ENCODE results near the gene SUV39H1.
A peak's percentile ranks its signal among the peaks of the same experiment; 100 is the strongest.

SUV39H1 gene

DNA sequence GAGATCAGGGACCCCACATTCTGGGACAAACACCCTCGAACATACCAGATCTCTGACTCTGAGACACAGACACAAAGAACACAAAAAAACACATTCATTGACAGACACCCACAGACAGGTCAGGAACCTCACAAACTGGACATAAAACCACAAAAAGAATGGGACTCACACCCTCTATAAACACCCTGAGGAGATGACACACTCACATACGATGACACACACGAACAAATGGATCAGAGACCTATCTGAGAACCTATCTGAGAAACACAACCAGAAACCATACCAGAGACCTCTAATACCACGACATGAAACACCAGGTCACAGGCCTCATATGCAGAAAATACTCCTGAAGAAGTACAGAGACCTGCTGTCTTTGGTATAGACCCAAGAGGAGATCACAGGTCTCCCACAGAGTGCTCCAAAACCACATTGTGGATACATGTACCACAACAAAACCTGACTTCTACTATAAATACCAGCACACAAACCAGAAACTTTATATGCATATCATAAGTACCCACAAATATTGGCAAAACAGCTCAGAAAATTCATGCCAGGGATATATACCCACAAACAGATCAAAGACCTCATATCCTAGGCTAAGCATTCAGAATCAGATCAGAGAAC, 19.5 kb downstream of the SUV39H1 start:
- H3K4me3 ChIP-seq (ENCODE audit: low read length): no peak overlapping the region
- TF ChIP-seq, protein P1, sequence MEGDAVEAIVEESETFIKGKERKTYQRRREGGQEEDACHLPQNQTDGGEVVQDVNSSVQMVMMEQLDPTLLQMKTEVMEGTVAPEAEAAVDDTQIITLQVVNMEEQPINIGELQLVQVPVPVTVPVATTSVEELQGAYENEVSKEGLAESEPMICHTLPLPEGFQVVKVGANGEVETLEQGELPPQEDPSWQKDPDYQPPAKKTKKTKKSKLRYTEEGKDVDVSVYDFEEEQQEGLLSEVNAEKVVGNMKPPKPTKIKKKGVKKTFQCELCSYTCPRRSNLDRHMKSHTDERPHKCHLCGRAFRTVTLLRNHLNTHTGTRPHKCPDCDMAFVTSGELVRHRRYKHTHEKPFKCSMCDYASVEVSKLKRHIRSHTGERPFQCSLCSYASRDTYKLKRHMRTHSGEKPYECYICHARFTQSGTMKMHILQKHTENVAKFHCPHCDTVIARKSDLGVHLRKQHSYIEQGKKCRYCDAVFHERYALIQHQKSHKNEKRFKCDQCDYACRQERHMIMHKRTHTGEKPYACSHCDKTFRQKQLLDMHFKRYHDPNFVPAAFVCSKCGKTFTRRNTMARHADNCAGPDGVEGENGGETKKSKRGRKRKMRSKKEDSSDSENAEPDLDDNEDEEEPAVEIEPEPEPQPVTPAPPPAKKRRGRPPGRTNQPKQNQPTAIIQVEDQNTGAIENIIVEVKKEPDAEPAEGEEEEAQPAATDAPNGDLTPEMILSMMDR (IDR thresholded peaks at IDR 0.05; ENCODE audit: insufficient read depth, low read depth, low read length, missing control alignments): no peak
- DNase-seq (ENCODE audit: low read depth): no peak

DNA sequence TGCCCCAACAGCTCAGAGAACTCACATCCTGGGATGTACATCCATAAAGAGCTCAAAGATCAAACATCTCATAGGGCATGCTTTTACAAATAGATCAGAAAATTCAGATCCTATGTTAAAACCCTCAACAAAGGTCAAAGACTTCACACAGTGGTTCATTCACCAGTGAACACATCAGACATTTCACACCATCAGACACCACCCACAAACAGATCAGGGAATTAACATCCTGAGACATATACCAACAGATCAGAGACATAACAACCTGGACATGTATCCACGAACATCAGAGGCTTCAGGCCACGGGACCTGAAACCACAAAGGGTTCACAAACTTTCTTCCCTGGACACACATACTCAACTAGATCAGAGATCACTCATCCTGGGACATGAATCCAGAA, 23.4 kb downstream of the SUV39H1 start:
- no peak overlapping the region for H3K4me3 ChIP-seq (ENCODE audit: low read length)
- DNase-seq (ENCODE audit: low read depth): no peak
- TF ChIP-seq, protein P1 (IDR thresholded peaks at IDR 0.05; ENCODE audit: insufficient read depth, low read depth, low read length, missing control alignments): no peak

DNA sequence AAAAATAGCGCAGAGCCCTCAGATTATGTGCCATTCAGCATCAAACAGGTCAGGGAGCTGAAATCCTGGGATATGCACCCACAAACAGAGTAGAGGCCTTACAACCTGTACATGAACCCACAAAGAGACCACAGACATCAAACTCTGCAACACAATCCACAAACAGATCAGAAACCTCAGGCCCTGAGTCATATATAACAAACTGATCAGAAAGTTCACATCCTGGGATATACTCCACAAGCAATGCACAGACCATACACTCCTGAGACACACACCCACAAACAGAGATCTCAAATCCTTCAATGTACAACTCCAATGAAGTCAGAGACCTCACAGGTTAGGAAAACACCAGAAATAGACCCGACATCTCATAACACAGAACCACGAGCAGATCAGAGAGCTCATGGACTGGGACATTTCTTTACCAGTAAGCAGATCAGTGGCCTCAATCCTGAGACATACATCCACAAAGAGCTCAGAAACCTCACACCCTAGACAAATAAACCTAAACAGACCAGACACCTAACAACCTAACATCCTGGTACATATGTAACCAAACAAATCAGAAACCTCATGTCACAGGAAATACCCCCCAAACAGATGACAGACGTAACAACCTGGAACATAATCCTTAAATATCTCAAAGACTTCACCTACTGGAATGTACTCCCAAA, 24.2 kb downstream of the SUV39H1 start:
- no peak for DNase-seq (ENCODE audit: low read depth)
- H3K4me3 ChIP-seq (ENCODE audit: low read length): no peak overlapping the region
- TF ChIP-seq, protein P1 (IDR thresholded peaks at IDR 0.05; ENCODE audit: insufficient read depth, low read depth, low read length, missing control alignments): no peak

DNA sequence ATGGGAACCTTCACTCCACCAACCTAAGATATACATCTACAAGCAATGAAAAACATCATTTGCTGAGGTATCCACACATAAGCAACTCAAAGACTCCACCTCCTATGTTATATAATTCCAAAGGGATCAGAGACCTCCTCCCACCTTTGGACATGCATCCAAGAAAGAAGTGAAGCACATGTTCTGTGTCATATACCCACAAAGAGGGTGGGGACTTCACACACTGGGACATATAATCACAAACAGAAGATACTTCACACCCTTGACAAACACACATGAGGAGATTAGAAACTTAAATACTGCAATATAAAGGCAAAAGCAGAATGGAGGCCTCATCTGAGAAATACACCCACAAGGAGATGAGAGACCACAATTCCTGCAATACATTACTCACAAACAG, 25.4 kb downstream of the SUV39H1 start:
- no peak overlapping the region for H3K4me3 ChIP-seq (ENCODE audit: low read length)
- TF ChIP-seq, protein P1 (IDR thresholded peaks at IDR 0.05; ENCODE audit: insufficient read depth, low read depth, low read length, missing control alignments): no peak
- DNase-seq (ENCODE audit: low read depth): no peak

DNA sequence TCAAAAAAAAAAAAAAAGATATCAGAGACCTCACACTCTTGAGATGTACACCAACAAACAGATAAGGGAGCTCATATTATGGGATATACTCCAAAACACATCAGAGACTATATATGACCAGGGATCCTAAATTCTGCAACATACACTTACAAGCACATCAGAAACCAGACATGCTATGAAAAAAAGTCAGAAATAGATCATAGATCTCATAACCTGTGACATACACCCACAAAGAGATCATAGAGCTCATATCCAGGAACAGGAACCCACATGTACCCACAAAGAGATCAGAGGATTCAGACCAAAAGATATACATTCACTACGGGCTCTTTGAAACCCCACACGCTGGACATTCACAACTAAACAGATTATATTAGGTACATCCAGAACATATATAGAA, 30.1 kb downstream of the SUV39H1 start:
- DNase-seq (ENCODE audit: low read depth): no peak
- TF ChIP-seq, protein P1 (IDR thresholded peaks at IDR 0.05; ENCODE audit: insufficient read depth, low read depth, low read length, missing control alignments): no peak

DNA sequence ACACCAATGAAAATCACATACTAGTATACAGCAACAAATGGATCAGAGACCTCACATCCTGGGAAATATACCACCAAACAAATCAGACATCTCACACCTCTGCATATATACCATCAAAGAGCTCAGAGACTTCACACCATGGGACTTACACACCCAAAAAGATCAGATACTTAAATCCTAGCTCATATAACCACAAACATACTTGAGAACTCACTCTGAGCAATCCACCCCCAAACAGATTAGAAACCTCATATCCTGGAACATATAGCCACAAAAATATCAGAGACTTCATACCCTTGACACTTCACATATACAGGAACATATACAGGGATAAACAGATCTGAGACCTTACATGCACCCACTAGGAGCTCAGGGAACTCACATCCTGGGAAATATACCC, 32.1 kb downstream of the SUV39H1 start:
- no peak for DNase-seq (ENCODE audit: low read depth)
- TF ChIP-seq, protein P1 (IDR thresholded peaks at IDR 0.05; ENCODE audit: insufficient read depth, low read depth, low read length, missing control alignments): no peak
- H3K4me3 ChIP-seq (ENCODE audit: low read length): no peak overlapping the region

More for the DNA sequence above, 30.1 kb downstream of the SUV39H1 start:
- no peak overlapping the region for H3K4me3 ChIP-seq (ENCODE audit: low read length)

DNA sequence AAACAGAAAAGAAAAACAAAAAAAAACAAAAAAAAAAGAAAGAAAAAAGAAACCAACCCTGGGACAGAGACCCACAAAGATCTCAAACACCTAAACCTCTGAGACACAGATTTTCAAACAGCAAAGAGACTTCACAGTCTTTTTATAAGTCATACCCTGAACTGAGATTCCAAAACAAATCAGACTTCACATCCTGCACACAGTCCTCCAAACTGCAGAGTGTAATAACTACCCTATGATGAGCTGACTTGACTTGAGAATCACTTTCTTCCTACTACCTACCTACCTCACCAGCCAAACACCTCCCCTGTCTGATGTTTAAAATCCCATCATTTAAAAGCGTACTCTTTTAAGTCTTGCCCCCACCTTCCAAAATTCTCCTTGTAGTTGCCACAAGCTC, 39.8 kb downstream of the SUV39H1 start:
- no peak for DNase-seq (ENCODE audit: low read depth)
- TF ChIP-seq, protein P1 (IDR thresholded peaks at IDR 0.05; ENCODE audit: insufficient read depth, low read depth, low read length, missing control alignments): no peak
- peak overlapping the region; percentile 46 for H3K4me3 ChIP-seq (ENCODE audit: low read length)

All from epithelial cell of esophagus (primary cell).